GM19324 (cell line): ENCODE measurements around the gene CEP128.

Experiments used
- ATAC-seq: cut with Tn5 transposase; IDR thresholded peaks from one replicate; pipeline ENCODE4 v1.9.1; 2021; ENCODE audit warnings: mild to moderate bottlenecking, moderate library complexity; ENCODE audit not compliant: unreplicated experiment, low FRiP score

CEP128 gene

DNA sequence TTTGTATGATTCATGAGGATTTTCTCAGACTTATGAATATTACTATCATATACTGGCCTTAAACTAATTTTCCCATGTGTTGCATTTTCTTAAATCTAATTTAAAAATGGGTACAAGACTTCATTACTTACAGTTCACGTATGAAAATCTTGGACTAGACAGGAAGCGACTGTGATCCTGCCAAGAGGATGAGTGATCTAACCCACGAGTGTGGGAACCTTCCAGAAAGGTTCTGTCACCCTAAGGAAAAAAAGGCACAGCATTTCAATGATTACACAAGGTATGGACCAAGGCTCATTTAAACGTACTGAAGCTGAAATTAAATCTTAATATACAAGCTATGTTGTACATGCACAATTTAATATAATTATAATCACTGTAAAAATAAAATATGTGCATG, 436.8 kb downstream of the CEP128 start:
- ATAC-seq = no peak

- no peak for ATAC-seq
Observed at GRCh38 chr14:80498533-80498932, 443.0 kb downstream of the CEP128 start.

GRCh38 chr14:80496090-80496489, 445.4 kb downstream of the CEP128 start:
- ATAC-seq = no peak

- no peak for ATAC-seq
Observed at GRCh38 chr14:80494769-80495168, 446.8 kb downstream of the CEP128 start.

GRCh38 chr14:80493620-80494019, 447.9 kb downstream of the CEP128 start:
- ATAC-seq = no peak

DNA sequence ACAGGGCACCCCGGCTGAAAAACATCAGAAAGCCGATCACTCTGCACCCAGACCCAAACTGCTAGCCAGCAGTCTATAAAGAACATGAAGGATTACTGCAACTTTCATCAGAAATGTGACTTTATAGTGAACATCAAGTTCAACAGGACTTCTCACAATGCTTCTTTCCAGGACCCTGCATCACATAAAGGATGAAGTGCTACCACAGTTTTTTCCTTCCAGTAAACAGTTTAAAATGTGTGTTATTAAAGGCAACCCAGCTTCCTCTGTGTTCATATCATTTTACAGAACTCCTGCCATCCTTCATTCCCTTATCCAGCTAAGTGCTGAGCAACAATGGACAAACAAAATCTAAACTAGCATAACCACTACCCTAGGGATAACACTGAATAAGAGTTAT, 449.9 kb downstream of the CEP128 start:
- peak; percentile 22 for ATAC-seq

DNA sequence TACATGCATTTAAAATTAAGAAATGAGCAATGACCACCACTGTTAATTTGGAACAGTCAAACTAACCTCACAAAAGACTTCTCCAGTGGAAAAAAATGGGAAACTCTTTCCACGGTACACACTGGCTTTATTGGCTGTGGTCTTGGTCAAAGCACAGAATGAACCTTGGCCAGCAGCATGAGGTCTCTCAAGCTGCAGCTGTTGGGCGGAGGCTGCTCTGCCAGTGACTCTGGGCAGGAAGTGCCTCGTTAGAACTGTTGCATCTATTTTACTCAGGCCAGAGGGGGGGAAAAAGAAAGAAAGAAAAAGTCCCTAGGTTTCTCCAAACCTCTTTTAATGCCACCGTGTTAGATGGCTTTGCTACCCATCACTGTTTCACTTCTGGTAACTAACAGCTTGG, 450.4 kb downstream of the CEP128 start:
- ATAC-seq = peak; percentile 89

DNA sequence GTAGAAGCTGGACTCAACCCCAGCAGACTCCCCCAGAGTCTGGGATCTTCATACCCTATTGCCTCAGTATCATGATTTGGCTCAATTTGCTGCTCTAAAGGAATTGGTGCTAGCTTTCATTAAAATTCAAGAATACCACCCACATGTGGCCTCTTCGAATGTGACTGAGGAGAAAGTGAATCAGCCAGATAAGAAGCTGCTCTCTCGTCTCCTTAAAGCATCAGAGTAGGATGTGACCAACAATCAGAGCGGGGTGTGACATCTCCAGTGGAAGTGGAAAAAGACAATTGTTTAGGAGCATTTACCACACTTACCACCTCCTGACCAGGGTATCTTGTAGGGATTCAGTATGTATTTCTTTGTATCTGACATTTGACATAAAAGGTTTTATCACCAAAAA, 452.0 kb downstream of the CEP128 start:
- ATAC-seq = no peak

GRCh38 chr14:80485764-80486163, 455.8 kb downstream of the CEP128 start:
- no peak for ATAC-seq

GRCh38 chr14:80483331-80483730, 458.2 kb downstream of the CEP128 start:
- ATAC-seq = no peak

GRCh38 chr14:80477388-80478160, 464.0 kb downstream of the CEP128 start:
- no peak for ATAC-seq

- ATAC-seq = no peak
Observed at GRCh38 chr14:80475074-80475473, 466.5 kb downstream of the CEP128 start.

DNA sequence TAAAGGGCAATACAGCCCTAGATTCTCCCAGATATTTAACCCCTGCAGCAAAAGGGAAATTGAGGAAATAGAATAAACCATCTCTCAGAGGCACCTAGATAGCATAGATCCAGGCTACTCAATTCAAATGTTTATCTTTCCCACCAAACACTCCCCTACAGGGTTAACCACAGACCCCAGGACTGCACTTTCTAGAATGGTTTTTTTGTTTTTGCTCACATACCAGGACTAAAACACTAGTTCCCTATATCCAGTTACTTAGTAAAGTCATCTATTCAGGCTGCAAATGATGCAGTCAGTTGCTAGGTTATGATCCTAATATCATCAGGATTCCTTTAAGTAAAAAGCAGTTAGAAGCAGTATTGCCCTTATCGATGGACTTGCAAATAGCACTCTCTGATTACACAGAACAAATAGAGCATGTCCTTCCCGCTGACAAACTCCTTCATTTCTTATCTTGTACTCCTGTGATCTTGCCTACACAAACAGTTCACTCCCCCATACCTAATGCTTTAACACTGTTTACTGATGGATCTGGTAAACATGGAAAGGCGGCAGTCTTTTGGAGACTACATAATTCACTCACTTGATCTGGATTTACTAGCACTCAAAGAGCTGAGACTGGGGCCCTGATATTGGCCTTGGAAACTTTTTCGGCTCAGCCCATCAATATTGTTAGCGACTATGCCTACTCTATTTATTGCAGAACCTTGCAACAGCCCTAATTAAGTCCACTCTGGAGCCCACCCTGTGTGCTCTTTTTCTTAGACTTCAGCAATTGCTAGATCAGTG, 473.0 kb downstream of the CEP128 start:
- ATAC-seq = no peak

DNA sequence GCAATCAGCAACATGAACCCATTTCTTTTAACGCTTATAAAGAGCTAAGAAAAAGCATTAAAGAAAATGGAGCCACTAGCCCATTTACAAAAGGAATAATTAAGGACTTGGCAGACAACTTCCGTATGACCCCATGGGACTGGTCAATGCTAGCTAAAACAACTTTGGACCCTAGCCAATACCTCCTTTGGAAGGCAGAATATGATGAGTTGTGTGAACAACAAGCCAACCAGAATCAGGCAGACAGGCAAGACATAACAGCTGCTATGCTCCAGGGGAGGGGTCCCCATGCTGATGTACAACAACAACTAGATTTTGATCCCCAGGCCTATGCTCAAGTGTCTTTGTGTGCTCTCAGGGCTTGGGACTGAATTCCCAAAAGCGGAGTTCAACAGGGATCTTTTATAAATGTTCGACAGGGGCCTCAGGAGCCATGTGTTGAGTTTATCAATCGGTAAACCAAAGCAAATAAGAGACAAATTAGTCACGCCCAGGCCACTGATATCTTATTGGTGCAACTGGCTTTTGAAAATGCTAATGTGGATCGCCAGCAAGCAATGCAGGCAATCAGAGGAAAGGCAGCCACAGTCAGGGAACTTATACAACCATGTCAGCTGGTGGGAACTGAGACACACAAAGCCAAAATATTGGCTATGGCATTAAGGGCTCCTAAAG, 475.9 kb downstream of the CEP128 start:
- no peak for ATAC-seq

DNA sequence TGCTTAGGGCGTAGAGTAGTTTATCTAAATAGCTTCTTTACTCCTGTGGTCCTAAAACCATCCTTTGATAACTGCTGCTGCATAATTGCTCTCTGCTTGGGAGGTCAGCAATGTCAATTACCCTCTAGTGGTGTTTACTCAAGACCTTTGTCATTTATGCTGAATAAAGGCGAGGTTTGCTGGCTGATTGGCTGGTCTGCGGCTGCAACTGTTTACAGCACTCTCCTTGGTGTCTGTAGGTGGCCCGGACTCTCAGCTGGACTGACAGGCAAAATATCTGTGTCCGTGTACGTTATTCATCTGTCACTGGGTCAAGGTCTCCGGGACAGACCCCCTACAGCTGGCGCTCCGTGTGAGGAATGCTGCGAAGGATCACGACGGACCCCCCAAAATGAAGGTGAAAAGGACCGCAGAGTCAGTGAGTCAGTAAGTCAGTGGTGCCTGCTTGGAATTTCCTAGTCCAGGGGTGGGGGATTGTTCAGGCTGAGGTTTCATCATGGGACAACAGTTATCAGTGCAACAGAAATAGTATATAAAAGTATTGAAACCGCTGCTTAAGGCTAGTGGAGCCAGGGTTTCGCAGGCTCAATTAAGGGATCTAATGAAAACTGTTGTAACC, 476.9 kb downstream of the CEP128 start:
- ATAC-seq = no peak

GRCh38 chr14:80456209-80456608, 485.3 kb downstream of the CEP128 start:
- ATAC-seq = no peak

DNA sequence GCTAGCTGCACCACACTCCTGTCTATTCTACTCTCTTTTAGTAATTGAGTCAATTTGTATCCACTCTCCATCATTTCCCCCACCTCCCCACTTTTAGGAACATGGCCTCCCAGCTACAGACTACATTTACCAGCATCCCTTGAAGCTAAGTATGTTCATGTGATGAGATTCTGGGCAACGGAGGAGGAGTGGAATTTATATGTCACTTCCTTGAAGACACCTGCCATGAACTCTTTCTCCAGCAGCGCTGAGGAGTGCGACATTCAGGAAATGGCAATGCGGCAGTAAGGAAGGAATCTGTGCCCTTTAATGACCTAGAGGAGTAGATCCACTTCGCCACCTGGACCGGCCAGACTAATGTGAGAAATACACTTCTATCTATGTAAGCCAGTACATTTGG, 486.5 kb downstream of the CEP128 start:
- no peak for ATAC-seq

DNA sequence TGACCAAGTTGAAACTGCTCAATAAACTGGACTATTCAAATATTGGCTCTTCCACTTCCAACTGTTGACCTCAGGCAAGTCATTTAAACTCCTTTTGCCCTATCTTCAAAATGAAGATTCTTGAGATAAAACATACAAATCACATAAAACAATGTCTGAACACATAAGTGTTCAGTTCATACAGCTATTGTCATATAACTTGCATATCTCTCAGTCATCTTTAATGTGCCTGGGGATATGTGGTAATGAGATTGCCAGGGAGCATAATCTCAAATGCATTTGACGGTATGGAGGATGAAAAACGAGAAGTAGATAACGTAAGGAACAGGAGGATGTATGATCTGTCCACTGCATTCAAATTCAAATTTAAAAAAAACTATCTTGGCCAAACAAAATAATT, 493.3 kb downstream of the CEP128 start:
- no peak for ATAC-seq

DNA sequence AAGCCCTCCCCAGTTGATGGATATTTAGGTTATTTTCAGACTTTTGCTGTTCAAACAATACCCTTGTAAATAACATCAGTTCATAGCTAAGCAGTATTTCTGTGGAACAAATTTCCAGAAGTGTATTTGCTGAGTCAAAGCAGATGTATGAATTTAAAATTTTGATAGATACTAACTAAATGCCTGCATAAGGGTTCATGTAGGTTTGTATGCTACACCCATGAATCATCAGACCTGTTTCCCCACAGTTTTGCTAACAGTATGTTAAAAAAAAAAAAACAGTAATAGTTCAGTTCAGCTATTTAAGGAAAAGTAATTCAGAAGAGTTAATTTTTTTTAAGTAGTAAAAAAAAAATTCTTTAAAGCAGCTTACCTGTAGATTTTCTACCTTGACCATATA, 494.1 kb downstream of the CEP128 start:
- ATAC-seq = no peak
